ENCODE measurements around the gene DAND5.

DNA sequence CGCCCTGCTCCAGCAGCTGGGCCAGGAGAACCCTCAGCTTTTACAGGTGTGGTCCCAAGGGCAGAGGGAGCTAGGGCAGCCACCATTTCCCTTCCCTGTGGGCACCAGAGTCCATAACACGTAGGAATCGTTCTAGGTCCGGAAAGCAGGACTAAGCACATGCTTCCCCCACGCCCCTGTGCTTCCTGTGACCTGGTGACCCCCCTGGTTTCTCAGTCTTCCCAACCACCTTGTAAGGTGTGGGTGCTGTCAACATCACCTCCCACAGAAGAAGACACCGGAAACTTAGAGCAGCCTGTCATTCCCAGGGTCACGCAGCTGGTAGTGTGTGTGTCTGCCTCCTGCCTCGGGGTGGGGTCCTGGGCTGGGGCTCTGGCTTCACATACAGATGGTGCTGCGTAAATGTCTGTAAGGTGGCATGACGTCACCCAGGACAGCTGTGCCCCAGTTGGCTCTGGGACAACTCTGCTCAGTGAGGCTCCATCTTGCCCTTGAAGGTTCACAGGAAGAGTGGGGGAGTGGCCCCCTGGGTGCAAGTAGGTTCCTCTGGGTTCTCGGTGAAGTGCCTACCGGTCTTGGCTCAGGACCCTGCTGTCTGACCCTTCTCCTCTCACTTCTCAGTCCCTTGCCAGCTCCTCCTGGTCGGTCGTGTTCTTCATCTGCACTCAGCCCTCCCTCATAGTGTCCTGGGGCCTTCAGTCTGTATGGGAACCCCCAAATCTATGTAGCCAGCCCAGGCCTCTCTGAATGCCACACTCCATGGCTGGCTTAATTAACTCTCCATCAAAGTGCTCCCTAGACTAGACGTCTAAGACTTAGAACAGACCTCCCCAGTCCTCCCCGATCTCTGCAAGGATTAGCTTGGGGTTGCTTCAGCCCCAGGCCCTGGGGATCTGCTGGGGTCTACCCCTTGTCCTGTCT is 19.8 kb upstream of the DAND5 start:
- TF ChIP-seq, protein P1, sequence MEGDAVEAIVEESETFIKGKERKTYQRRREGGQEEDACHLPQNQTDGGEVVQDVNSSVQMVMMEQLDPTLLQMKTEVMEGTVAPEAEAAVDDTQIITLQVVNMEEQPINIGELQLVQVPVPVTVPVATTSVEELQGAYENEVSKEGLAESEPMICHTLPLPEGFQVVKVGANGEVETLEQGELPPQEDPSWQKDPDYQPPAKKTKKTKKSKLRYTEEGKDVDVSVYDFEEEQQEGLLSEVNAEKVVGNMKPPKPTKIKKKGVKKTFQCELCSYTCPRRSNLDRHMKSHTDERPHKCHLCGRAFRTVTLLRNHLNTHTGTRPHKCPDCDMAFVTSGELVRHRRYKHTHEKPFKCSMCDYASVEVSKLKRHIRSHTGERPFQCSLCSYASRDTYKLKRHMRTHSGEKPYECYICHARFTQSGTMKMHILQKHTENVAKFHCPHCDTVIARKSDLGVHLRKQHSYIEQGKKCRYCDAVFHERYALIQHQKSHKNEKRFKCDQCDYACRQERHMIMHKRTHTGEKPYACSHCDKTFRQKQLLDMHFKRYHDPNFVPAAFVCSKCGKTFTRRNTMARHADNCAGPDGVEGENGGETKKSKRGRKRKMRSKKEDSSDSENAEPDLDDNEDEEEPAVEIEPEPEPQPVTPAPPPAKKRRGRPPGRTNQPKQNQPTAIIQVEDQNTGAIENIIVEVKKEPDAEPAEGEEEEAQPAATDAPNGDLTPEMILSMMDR (IDR thresholded peaks at IDR 0.05), result no peak
- TF ChIP-seq EZH2 (IDR thresholded peaks at IDR 0.05), result no peak
- TF ChIP-seq EZH2phosphoT487 (IDR thresholded peaks at IDR 0.05), result no peak
